GM19468 (cell line): ENCODE measurements around the gene ZBTB17.
"Not testable (repeated sequence)": the region's sequence is repeated elsewhere in the genome, so short reads cannot be mapped to it uniquely, and the experiment has no call there.

ENCODE experiments used
- ATAC-seq: cut with Tn5 transposase; IDR thresholded peaks from one replicate; pipeline ENCODE4 v1.9.1; 2021; ENCODE audit warnings: mild to moderate bottlenecking, moderate library complexity, moderate number of reproducible peaks; ENCODE audit not compliant: unreplicated experiment; ENCODE audit errors: extremely low read depth

ZBTB17 gene

GRCh38 chr1:15939181-15940109 lies 36.5 kb downstream of the ZBTB17 start:
- ATAC-seq, result no peak

GRCh38 chr1:15938628-15939161 lies 37.2 kb downstream of the ZBTB17 start:
- no peak for ATAC-seq

GRCh38 chr1:15937706-15938168 lies 38.2 kb downstream of the ZBTB17 start:
- no peak for ATAC-seq

- no peak for ATAC-seq
These were observed 38.8 kb downstream of the ZBTB17 start for GRCh38 chr1:15937146-15937545.

DNA sequence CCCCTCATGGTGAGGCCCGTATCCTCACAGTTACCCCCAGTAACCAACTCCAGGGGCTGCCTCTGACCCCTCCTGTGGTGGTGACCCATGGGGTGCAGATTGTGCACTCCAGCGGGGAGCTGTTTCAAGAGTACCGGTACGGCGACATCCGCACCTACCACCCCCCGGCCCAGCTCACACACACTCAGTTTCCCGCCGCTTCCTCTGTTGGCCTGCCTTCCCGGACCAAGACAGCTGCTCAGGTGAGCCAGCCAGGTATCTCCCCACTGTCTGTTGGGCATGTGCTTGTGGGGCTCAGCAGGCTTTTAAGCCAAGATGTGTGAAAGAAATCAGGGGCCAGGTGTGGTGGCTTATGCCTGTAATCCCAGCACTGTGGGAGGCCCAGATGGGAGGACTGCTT lies 39.9 kb downstream of the ZBTB17 start:
- no peak for ATAC-seq

DNA sequence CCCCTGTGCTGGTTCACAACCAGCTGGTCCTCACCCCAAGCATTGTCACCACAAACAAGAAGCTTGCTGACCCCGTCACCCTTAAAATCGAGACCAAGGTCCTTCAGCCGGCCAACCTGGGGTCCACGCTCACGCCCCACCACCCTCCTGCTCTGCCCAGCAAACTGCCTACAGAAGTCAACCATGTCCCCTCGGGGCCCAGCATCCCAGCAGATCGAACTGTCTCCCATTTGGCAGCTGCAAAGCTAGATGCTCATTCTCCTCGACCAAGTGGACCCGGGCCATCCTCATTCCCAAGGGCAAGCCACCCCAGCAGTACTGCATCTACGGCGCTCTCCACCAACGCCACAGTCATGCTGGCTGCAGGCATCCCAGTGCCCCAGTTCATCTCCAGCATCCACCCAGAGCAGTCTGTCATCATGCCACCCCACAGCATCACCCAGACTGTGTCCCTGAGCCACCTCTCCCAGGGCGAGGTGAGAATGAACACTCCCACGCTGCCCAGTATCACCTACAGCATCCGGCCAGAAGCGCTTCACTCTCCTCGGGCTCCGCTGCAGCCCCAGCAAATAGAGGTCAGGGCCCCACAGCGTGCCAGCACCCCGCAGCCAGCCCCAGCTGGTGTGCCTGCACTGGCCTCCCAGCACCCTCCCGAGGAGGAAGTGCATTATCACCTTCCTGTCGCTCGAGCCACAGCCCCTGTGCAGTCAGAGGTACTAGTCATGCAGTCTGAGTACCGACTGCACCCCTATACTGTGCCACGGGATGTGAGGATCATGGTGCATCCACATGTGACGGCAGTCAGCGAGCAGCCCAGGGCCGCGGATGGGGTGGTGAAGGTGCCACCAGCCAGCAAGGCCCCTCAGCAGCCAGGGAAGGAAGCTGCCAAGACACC lies 40.6 kb downstream of the ZBTB17 start:
- ATAC-seq, result no peak

- no peak for ATAC-seq
These were observed 41.5 kb downstream of the ZBTB17 start for GRCh38 chr1:15934211-15935055.

DNA sequence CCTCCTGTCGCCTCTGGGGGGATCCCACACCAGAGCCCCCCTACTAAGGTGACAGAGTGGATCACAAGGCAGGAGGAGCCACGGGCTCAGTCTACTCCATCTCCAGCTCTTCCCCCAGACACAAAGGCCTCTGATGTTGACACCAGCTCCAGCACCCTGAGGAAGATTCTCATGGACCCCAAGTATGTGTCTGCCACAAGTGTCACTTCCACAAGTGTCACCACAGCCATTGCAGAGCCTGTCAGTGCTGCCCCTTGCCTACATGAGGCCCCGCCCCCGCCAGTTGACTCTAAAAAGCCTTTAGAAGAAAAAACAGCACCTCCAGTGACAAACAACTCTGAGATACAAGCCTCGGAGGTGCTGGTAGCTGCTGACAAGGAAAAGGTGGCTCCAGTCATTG lies 42.2 kb downstream of the ZBTB17 start:
- no peak for ATAC-seq

DNA sequence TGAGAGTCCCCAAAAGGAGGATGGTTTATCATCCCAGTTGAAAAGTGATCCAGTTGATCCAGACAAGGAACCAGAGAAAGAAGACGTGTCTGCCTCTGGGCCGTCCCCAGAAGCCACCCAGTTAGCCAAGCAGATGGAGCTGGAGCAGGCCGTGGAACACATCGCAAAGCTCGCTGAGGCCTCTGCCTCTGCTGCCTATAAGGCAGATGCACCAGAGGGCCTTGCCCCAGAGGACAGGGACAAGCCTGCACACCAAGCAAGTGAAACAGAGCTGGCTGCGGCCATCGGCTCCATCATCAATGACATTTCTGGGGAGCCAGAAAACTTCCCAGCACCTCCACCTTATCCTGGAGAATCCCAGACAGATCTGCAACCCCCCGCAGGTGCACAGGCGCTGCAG lies 43.3 kb downstream of the ZBTB17 start:
- no peak for ATAC-seq

GRCh38 chr1:15931884-15932283 lies 44.0 kb downstream of the ZBTB17 start:
- ATAC-seq, result no peak

GRCh38 chr1:15931401-15931800 lies 44.5 kb downstream of the ZBTB17 start:
- no peak for ATAC-seq

- ATAC-seq, result no peak
These were observed 46.6 kb downstream of the ZBTB17 start for GRCh38 chr1:15928971-15929965.

DNA sequence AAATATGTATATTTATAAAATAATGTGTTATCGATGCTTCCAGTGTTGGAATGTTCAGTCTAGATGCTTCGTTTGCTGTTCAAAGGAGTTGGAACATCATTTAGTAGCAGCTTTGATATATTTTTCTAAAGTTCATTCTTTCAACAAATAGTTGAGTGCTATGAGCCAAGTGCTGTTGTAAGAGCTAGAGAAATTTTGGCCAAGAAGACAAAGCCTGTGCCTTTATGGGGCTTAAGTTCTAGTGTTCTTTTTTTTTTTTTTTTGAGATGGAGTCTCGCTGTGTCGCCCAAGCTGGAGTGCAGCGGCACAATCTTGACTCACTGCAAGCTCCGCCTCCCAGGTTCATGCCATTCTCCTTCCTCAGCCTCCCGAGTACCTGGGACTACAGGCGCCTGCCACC lies 49.5 kb downstream of the ZBTB17 start:
- not testable (repeated sequence) for ATAC-seq

DNA sequence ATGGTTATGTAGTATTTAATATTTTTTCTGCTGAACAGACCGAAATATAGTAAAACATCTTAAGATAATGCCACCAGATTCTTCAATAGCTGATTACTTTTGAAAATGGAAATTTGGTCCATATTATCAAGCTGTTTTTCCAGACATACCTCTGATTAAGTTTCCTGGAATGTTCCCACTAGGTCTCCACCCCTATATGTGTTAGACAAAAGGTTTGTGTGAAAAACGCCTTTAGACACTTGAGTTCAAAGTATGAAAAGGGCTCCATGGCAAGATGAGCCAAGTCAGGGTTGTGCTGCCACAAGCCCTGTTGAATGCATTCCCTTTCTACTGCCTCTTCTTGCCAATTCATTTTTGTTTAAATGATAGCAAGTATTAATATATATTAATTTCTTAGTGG lies 52.7 kb downstream of the ZBTB17 start:
- ATAC-seq, result no peak

DNA sequence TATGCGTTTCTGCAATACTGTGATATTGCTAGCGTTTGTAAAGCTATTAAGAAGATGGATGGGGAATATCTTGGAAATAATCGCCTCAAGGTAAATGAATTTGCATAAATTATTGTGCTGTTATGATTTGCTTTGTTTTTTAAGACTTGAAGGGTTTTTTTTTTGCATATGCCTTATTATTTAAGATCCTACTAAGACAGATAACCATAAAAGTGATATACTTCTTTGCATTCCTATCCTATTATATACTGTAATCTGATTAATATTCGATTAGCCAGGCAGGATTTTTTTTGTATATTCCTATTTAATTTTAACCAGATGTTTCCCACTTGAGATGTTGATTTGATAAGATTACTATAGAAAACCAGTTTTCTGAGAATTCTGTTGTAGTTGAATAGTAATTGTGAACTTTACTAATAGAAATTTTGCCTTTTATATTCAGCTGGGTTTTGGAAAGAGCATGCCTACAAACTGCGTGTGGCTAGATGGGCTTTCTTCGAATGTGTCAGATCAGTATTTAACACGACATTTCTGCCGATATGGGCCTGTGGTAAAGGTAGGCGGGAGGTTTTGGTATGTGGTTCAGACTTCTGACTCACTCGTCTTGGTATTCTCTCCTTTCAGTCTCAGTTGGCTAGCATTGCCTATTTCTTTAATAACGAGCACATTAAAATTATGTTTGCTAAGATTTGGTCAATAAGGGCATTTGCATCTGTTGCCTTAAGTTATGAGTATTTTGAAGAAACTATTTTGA lies 56.8 kb downstream of the ZBTB17 start:
- ATAC-seq, result no peak

GRCh38 chr1:15916916-15917315 lies 59.0 kb downstream of the ZBTB17 start:
- no peak for ATAC-seq

DNA sequence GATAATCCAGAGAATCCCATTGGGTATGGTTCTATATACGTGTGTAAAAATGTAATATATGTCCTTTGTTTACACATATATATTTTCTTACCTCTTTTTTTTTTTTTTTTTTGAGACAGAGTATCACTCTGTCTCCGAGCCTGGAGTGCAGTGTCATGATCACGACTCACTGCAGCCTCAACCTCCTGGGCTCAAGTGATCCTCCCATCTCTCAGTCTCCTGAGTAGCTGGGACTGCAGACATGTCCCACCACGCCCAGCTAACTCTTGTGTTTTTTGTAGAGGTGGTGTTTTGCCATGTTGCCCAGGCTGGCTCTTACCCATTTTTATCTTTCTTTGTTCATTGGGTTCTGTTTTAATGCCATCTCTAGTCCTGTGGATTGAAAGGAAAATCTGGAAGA lies 59.5 kb downstream of the ZBTB17 start:
- ATAC-seq, result no peak

DNA sequence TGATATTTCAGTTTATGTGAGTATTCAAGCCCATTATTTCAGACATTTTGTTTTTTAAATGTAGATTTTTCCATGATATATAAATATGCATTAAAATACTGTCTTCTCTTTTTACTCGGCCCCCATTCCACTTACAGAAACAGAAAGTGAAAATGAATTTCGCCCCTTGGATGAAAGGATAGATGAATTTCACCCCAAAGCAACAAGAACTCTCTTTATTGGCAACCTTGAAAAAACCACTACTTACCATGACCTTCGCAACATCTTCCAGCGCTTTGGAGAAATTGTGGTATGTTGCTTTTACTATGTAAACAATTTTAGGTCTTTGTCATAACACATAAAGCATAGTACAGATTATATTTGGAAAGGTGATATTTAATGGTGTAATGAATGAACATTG lies 59.9 kb downstream of the ZBTB17 start:
- ATAC-seq, result no peak
